ENCODE data around the gene SUZ12. TPM values are rescaled to one million over a fixed set of nuclear protein-coding genes. Genes with fewer than 3 reads are reported as not detected.

SUZ12 gene
- total RNA-seq, 2 donors from 2014 or later = 32.6 to 41.7 TPM

DNA sequence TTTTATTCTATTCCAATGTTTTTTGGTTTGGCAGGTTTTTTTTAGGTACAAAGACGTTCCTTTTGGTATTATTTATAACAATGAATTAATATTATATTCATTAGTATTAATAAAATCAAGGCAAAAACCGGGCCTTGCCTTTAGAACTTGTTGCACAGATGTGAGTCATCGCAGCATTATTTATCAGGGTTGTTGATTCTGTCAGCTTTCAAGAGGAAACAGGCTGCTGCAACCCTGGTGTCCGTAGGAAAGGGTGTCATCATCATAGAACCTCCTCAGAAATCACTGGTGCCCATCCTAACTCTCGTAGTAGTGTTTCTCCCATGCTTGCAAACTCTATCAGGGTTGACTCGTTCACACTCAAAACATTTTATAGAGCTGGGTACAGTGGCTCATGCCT, 60.2 kb downstream of the SUZ12 start:
- Histone ChIP-seq H3K9me3 (ENCODE audit: control insufficient read depth, low read length) (no peaks in the 10 kb centered on the region), H3K27me3 (ENCODE audit: control insufficient read depth, insufficient read depth, low read length, poor library complexity, severe bottlenecking) (no peaks in the 10 kb centered on the region), H3K27ac (ENCODE audit: low read depth, low read length) (no peak overlapping the region), H3K4me3 (ENCODE audit: low read length) (no peak overlapping the region), H3K9ac (ENCODE audit: extremely low read depth, low read length, poor library complexity, severe bottlenecking) (no peak overlapping the region), H3K4me1 (ENCODE audit: control insufficient read depth, insufficient read depth, low read length) (no peaks in the 10 kb centered on the region), H3K36me3 (ENCODE audit: control insufficient read depth, insufficient read depth, low read length) (peaks cover 87% of the 10 kb centered on the region)
- no peaks in the 10 kb centered on the region for H3K4me1 Mint-ChIP-seq
- no peak for DNase-seq
- H3K9me3 Mint-ChIP-seq = no peaks in the 10 kb centered on the region
- TF ChIP-seq, protein P1, sequence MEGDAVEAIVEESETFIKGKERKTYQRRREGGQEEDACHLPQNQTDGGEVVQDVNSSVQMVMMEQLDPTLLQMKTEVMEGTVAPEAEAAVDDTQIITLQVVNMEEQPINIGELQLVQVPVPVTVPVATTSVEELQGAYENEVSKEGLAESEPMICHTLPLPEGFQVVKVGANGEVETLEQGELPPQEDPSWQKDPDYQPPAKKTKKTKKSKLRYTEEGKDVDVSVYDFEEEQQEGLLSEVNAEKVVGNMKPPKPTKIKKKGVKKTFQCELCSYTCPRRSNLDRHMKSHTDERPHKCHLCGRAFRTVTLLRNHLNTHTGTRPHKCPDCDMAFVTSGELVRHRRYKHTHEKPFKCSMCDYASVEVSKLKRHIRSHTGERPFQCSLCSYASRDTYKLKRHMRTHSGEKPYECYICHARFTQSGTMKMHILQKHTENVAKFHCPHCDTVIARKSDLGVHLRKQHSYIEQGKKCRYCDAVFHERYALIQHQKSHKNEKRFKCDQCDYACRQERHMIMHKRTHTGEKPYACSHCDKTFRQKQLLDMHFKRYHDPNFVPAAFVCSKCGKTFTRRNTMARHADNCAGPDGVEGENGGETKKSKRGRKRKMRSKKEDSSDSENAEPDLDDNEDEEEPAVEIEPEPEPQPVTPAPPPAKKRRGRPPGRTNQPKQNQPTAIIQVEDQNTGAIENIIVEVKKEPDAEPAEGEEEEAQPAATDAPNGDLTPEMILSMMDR (conservative IDR thresholded peaks at IDR 0.05) = no peak
- no peaks in the 10 kb centered on the region for H3K27me3 Mint-ChIP-seq (ENCODE audit: insufficient read depth)
- no peak overlapping the region for H3K4me3 Mint-ChIP-seq
- peaks cover 59% of the 10 kb centered on the region for H3K36me3 Mint-ChIP-seq (ENCODE audit: low read depth)
- 99 to 100% methylated on average over 3 to 5 of the region's 6 CpGs for WGBS, 2 experiments (ENCODE audit: insufficient coverage in 1 of 2, insufficient read length in 1 of 2)
- H3K27ac Mint-ChIP-seq = no peak overlapping the region

DNA sequence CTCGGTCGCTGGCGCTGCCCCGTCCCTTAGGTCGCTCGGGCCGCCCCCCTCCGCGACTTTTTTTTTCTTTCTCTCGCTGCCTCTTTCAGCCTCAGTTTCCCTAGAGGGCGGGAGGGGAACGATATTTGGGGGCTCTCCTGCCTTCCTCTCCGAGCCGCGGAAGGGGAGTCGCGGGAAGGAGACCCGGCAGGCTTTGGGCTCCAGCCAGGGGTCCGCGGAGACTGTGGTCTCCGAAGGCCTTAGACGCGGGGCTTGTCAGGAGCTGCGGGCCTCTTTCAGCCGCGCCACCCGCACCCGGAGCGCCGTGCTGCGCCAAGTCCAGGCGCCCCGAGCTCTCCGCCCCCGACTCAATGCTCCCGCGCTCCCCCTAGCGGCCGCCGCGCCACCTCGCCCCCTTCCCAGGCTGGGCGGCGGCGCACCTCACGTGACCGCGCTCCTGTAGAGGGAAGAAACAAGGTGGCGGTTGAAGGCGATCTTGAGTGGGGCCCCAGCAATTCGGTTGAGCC, 70.2 kb downstream of the SUZ12 start, which contains the start of gene LRRC37B:
Gene LRRC37B (plus strand): TSS at position 427 of the 506 bp plus-strand sequence. CDS start 14,010 bp downstream, outside the sequence.
- DNase-seq = peak; percentile 99
- H3K27ac ChIP-seq (ENCODE audit: low read depth, low read length) = peak within 1 kb of the TSS; percentile 53
- TF ChIP-seq, protein P1 (conservative IDR thresholded peaks at IDR 0.05) = peak; percentile 97
- peak within 1 kb of the TSS; percentile 96 for H3K4me3 ChIP-seq (ENCODE audit: low read length)
- H3K9ac ChIP-seq (ENCODE audit: extremely low read depth, low read length, poor library complexity, severe bottlenecking) = peak within 1 kb of the TSS; percentile 70
- Mint-ChIP-seq H3K4me3 (peak within 1 kb of the TSS; percentile 90), H3K27ac (peak within 1 kb of the TSS; percentile 62), H3K27me3 (ENCODE audit: insufficient read depth) (peaks cover 8% of the 10 kb centered on the region), H3K9me3 (no peaks in the 10 kb centered on the region), H3K4me1 (peaks cover 11% of the 10 kb centered on the region), H3K36me3 (ENCODE audit: low read depth) (peaks cover 8% of the 10 kb centered on the region)
- no peaks in the 10 kb centered on the region for H3K9me3 ChIP-seq (ENCODE audit: control insufficient read depth, low read length)
- no peaks in the 10 kb centered on the region for H3K27me3 ChIP-seq (ENCODE audit: control insufficient read depth, insufficient read depth, low read length, poor library complexity, severe bottlenecking)
- H3K36me3 ChIP-seq (ENCODE audit: control insufficient read depth, insufficient read depth, low read length) = no peaks in the 10 kb centered on the region
- 1% methylated on average over 51 of the region's 51 CpGs; no CpG with 5 or more reads in 1 of the 2 experiments for WGBS, 2 experiments (ENCODE audit: insufficient coverage in 1 of 2, insufficient read length in 1 of 2)
- H3K4me1 ChIP-seq (ENCODE audit: control insufficient read depth, insufficient read depth, low read length) = no peaks in the 10 kb centered on the region

GRCh38 chr17:32007463-32008298, 70.9 kb downstream of the SUZ12 start:
- Mint-ChIP-seq H3K27me3 (ENCODE audit: insufficient read depth) (peaks cover 8% of the 10 kb centered on the region), H3K27ac (peak overlapping the region; percentile 62), H3K4me1 (peaks cover 11% of the 10 kb centered on the region), H3K9me3 (no peaks in the 10 kb centered on the region), H3K36me3 (ENCODE audit: low read depth) (peaks cover 9% of the 10 kb centered on the region), H3K4me3 (peak overlapping the region; percentile 90)
- peak; percentile 85 for DNase-seq
- H3K4me3 ChIP-seq (ENCODE audit: low read length) = peak overlapping the region; percentile 96
- peak overlapping the region; percentile 70 for H3K9ac ChIP-seq (ENCODE audit: extremely low read depth, low read length, poor library complexity, severe bottlenecking)
- TF ChIP-seq, protein P1 (conservative IDR thresholded peaks at IDR 0.05) = peak; percentile 1
- 0% methylated on average over 6 to 75 of the region's 80 CpGs for WGBS, 2 experiments (ENCODE audit: insufficient coverage in 1 of 2, insufficient read length in 1 of 2)
- H3K27ac ChIP-seq (ENCODE audit: low read depth, low read length) = peak overlapping the region; percentile 53
- no peaks in the 10 kb centered on the region for H3K9me3 ChIP-seq (ENCODE audit: control insufficient read depth, low read length)
- no peaks in the 10 kb centered on the region for H3K4me1 ChIP-seq (ENCODE audit: control insufficient read depth, insufficient read depth, low read length)
- H3K36me3 ChIP-seq (ENCODE audit: control insufficient read depth, insufficient read depth, low read length) = no peaks in the 10 kb centered on the region
- H3K27me3 ChIP-seq (ENCODE audit: control insufficient read depth, insufficient read depth, low read length, poor library complexity, severe bottlenecking) = no peaks in the 10 kb centered on the region
